ENCODE measurements around the gene PCDHGA10.

DNA sequence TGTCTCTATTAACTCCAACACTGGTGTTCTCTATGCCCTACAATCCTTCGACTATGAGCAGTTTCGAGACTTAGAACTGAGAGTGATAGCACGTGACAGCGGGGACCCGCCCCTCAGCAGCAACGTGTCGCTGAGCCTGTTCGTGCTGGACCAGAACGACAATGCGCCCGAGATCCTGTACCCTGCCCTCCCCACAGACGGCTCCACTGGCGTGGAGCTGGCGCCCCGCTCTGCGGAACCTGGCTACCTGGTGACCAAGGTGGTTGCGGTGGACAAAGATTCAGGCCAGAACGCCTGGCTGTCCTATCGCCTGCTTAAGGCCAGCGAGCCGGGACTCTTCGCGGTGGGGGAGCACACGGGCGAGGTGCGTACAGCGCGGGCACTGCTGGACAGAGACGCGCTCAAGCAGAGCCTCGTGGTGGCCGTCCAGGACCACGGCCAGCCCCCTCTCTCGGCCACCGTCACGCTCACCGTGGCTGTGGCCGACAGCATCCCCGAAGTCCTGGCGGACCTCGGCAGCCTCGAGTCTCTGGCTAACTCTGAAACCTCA lies 10.0 kb downstream of the PCDHGA10 start:
- no peak for TF ChIP-seq SP1 (IDR thresholded peaks at IDR 0.05)
- TF ChIP-seq FOXM1 (IDR thresholded peaks at IDR 0.05; ENCODE audit: borderline replicate concordance), result no peak
- no peak for TF ChIP-seq SUZ12 (IDR thresholded peaks at IDR 0.05)
- no peak for TF ChIP-seq L3MBTL2 (conservative IDR thresholded peaks at IDR 0.05)
- TF ChIP-seq ELF4 (IDR thresholded peaks at IDR 0.05), result no peak
- TF ChIP-seq LEF1 (IDR thresholded peaks at IDR 0.05; ENCODE audit: borderline replicate concordance), result no peak
- no peak for TF ChIP-seq BHLHE40 (IDR thresholded peaks at IDR 0.05; ENCODE audit: borderline replicate concordance)
- TF ChIP-seq ARNT (IDR thresholded peaks at IDR 0.05), result no peak
- no peak for TF ChIP-seq FOXK2 (IDR thresholded peaks at IDR 0.05)
- TF ChIP-seq HDGF (IDR thresholded peaks at IDR 0.05; ENCODE audit: borderline replicate concordance), result no peak

Measured in HEK293T (cell line).